CD4-positive, alpha-beta T cell treated with Interleukin-17A for 4 hours (primary cell): ENCODE data around the gene TCHHL1.
"Not testable (repeated sequence)": the region's sequence is repeated elsewhere in the genome, so short reads cannot be mapped to it uniquely, and the experiment has no call there.

Experiments used
- DNase-seq: peaks from one replicate; pipeline ENCODE4 v3.0.0-alpha.2; 2020; ENCODE audit warnings: mixed read lengths

TCHHL1 gene

DNA sequence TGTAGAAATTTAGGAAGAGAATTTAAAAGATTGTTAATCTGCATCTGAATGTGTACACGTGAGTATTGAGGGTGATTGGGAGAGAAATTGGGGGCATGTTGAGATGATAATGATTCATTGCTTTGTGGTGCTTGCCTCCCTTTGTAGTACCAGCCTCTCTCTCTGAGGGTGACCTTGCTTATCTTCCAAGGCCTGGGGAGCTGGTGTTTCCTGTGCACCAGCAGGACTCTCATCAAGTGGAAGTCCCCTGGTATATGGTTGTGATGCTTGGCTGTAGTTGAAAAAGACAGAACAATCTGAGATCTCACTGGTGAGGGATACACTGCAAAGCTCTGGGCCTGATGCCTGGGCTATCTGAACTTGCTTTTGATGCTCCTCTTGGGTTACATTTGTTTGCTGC is 4.0 kb downstream of the TCHHL1 start:
- DNase-seq, result no peak

- not testable (repeated sequence) for DNase-seq
These were observed 7.8 kb downstream of the TCHHL1 start for GRCh38 chr1:152081026-152081425.

DNA sequence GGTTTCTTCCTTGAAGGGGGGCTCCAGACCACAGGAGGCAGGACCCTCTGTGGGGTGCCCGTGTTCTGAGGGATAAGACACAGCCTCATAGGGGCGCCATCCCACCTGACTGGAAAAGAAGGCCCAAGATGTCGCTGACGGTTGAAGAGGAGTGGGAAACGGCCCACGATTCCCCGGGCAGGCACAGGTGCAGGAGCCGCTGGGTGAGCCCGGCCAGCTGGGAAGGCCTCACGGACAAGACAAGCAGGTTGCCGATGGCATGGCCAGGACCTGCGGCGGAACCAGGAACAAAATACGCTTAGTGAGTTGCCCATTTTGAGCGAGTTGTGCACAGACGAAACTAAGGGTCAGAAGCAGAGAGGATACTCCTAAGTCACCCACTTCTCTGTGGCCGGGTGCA is 8.4 kb downstream of the TCHHL1 start:
- not testable (repeated sequence) for DNase-seq

GRCh38 chr1:152078831-152079441 is 9.9 kb downstream of the TCHHL1 start:
- DNase-seq, result no peak

GRCh38 chr1:152072311-152072710 is 16.6 kb downstream of the TCHHL1 start:
- no peak for DNase-seq

DNA sequence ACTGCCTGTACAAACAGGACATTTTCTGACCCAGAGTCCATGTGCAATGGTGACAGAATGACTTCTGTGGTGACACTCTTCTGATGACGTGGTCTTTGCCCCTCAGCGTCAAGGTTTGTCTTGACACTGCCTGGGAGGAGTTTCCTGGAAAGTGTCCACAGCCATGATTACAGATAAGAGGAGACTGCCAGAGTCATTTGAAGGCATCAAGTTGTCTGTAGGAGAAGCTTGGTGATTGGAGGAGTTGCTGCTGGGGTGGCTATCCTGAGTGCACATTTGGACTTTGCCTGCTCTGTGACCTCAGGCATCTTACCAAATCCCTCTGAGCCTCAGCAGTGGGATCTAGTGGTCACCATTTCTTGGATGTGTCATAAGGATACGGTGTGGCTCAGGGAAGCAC is 17.7 kb downstream of the TCHHL1 start:
- no peak for DNase-seq

- no peak for DNase-seq
These were observed 20.9 kb downstream of the TCHHL1 start for GRCh38 chr1:152067929-152068328.

DNA sequence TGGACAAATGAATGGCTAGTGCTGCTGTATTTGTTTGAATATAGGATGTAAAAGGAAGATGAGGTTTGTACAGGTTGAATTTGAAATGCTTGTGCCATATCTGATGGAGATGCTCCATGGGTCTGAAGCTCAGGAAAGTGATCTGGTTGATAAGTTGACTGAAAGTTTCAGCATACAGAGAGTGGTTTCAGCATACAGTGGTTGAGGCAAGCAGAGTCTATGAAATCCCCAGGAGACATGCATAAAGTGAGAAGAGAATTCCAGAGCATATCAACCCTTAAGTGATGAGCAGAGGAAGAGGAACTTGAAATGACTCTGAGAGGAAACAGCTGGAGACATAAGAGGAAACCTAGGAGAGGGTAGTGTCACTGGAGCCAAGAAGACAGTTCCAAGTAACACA is 21.7 kb downstream of the TCHHL1 start:
- no peak for DNase-seq

- DNase-seq, result no peak
These were observed 26.9 kb downstream of the TCHHL1 start for GRCh38 chr1:152061952-152062351.

DNA sequence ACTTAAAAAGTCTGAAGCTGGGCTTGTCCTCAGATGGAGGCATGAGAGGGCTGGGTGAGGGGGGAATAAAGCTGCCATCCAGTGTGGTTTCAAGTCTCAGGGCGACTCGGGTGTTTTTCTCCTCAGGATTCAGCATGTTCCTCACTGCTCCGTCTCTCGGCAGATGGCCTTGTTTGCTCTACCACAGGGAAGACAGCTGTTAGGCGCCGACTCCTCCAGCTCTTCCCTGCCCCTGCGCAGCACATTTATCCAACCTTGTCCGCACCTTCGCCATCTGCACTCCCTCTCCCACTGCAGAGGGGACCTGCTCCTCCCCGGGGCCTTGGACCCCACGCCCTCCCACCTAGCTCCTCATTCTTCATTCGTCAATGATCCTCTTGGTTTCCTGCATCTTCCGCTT is 35.5 kb downstream of the TCHHL1 start:
- DNase-seq, result no peak

DNA sequence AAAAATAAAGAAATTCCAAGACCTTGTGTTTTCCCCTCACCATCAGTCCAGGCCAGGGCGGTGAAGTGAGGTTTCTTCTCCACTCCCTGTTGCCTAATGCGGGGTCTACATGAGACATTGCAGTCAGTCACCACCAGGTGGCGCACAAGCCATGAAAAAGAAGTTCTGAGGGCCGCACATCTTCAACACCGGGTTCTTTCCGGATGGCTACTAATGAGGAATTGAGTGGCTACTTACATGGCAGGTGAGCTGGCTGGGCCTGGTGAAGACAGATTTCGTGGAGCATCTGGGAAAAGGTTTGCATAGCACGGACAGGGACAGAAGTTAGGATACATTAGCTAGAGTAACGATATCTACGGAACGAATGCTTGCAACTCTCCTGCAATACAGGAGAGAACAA is 36.3 kb downstream of the TCHHL1 start:
- DNase-seq, result peak; percentile 91

- DNase-seq, result no peak
These were observed 37.8 kb downstream of the TCHHL1 start for GRCh38 chr1:152050886-152051675.

GRCh38 chr1:152049291-152050083 is 39.4 kb downstream of the TCHHL1 start:
- no peak for DNase-seq

DNA sequence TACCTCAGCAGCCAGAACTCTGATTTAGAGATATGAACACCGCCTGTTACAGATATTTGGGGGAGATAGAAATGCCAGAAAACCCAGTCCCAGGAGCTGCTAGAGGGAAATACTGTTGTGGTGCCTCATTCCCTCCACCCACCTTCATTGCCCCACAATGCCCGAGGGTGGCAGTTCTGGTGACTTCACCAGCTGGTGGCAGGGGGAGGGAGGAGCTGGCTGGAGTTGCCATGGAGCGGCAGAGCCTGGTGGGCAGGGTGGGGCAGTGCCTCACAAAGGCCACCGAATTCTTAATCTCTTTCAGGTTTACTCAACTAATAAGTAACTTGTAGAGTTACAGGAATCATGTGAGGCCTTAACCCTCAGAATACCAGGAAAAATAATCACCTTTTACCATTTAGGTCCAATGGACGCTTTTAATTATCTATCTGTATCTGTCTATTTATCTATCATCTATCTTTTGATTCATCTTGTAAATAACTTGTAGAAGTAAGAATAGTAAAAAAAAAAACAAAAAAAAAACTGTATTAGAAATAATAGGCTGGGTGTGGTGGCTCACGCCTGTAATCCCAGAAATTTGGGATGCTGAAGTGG is 40.4 kb downstream of the TCHHL1 start:
- DNase-seq, result peak; percentile 79

DNA sequence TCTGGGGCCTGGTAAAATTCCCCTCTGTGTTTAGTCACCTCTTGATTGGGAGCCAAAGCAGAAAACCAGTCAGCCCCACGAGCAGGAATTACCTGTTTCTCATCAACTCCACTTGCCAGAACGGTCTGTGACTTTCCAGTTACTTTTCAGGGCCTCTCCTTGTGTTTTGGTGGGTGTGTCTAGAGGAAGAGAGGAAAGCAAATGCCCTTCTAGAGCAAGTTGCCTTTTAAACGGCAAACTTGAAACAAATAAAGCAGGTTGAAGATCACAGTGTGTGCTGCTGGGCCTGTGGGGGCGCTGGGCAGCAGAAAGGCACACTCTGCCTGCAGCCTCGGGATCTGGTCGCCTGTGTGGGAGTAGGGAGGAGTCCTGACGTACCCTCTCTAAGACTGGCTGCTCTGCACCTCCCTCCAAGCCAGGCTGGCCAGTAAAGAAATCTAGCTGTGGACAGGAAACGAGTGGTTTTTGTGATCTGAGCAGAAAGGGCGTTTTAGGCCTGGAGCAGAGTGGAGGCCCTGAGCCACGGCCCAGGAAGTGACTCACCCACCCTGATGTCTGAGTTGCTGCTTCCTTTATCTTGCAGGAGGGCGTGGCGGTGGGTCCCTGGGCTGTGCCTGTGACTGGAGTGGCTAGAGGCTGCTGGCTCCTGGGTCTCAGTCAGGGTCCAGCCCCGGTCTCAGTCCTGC is 41.0 kb downstream of the TCHHL1 start:
- peak; percentile 91 for DNase-seq

- peak; percentile 46 for DNase-seq
These were observed 41.5 kb downstream of the TCHHL1 start for GRCh38 chr1:152047413-152047729.

DNA sequence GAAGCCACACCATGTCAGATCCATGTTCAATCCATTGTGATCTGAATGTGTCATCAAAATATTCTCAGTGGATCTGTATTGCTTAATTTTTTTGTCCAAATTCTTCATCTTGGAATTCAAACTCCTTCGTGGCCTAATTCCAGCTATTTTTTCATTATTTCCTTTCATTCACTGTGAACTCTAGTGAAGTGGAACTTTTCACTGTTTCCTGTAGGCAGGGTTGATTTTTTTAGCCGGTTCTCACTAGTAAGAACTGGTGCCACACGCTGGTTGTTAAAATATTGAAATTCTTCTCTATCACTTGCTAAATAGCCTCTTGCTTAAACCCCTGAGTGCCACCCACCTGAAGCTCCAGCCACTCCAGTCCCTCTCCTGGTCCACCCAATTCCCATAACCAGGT is 44.5 kb downstream of the TCHHL1 start:
- no peak for DNase-seq

DNA sequence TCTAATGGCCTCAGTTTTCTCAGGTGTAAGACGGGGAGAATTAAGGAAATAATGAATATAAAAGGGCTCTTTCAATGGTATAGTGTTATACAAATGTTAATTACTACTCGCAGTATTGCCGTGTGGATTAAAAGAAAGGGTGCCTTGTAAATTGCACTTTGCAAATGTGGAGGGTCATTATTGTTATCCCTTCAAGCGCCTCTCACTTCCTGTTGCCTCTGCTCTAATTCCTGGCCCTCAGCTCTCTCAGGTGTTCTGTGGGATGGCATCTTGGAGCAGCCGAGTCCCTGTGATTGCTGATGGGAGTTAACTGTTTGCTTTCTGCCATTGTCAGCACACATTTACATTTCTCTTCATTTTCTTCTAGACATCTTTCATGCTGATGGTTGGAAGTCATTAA is 45.0 kb downstream of the TCHHL1 start:
- DNase-seq, result no peak

- no peak for DNase-seq
These were observed 46.8 kb downstream of the TCHHL1 start for GRCh38 chr1:152042030-152042429.

GRCh38 chr1:152039886-152040285 is 49.0 kb downstream of the TCHHL1 start:
- DNase-seq, result no peak

DNA sequence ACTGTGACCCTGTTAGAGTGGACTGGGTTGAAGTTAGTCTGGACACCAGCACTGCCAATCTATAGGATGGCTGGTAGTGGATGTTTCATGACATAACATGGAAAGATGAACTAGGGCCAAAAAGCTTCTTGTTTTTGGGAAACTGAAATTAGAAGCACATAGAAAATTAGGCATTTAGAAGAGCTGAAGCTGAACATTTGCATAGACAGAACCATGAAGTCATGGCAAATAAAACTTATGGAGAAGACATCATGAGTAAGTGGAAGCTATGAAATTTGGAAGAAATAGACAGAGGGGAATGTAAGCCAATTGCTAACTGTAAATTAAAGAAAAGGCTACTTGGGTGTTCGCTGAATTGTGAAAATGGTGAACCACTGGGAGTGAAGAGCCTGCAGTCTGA is 49.4 kb downstream of the TCHHL1 start:
- DNase-seq, result no peak

GRCh38 chr1:152038871-152039270 is 50.0 kb downstream of the TCHHL1 start:
- DNase-seq, result no peak
